Measurements from ENCODE around the gene EML1.

Gene EML1

GRCh38 chr14:99936056-99936455, 142.8 kb downstream of the EML1 start:
- 98% methylated on average over 14 of the region's 16 CpGs for WGBS (ENCODE audit: insufficient coverage)
- Histone ChIP-seq H3K4me1 (ENCODE audit: control extremely low read depth in 1 of 4, control insufficient read depth in 4 of 4, insufficient read depth in 4 of 4, low read length in 3 of 4) (peaks cover 0 to 5% (median 2%) of the 10 kb centered on the region in 4 experiments), H3K36me3 (ENCODE audit: control insufficient read depth in 4 of 4, insufficient read depth in 4 of 4, low read length in 3 of 4) (no peaks in the 10 kb centered on the region), H3K9me3 (ENCODE audit: control extremely low read depth in 1 of 5, control insufficient read depth in 4 of 5, insufficient read depth in 2 of 5, low read depth in 1 of 5, low read length in 4 of 5) (no peaks in the 10 kb centered on the region), H3K4me3 (ENCODE audit: control insufficient read depth in 1 of 7, extremely low read depth in 1 of 7, insufficient read depth in 4 of 7, low read depth in 2 of 7, low read length in 6 of 7) (no peak overlapping the region), H3K27me3 (replicated peaks in 2 of 5; ENCODE audit: control insufficient read depth in 4 of 5, insufficient read depth in 5 of 5, low read length in 4 of 5) (peaks cover 0 to 6% (median 0%) of the 10 kb centered on the region in 5 experiments), H3K27ac (ENCODE audit: insufficient read depth in 1 of 2, low read depth in 1 of 2, low read length in 2 of 2, poor library complexity in 1 of 2, severe bottlenecking in 2 of 2) (no peak overlapping the region)
- POLR2A ChIA-PET, result no interaction called here
- CTCF ChIA-PET, result no interaction called here
- DNase-seq, result no peak

- H3K27ac ChIP-seq (ENCODE audit: insufficient read depth in 1 of 2, low read depth in 1 of 2, low read length in 2 of 2, poor library complexity in 1 of 2, severe bottlenecking in 2 of 2), result no peak overlapping the region
- peaks cover 0 to 4% (median 0%) of the 10 kb centered on the region in 5 experiments for H3K27me3 ChIP-seq (replicated peaks in 2 of 5; ENCODE audit: control insufficient read depth in 4 of 5, insufficient read depth in 5 of 5, low read length in 4 of 5)
- 89% methylated on average over 21 of the region's 29 CpGs for WGBS (ENCODE audit: insufficient coverage)
- DNase-seq, result no peak
- no peak overlapping the region for H3K4me3 ChIP-seq (ENCODE audit: control insufficient read depth in 1 of 7, extremely low read depth in 1 of 7, insufficient read depth in 4 of 7, low read depth in 2 of 7, low read length in 6 of 7)
- no peaks in the 10 kb centered on the region for H3K36me3 ChIP-seq (ENCODE audit: control insufficient read depth in 4 of 4, insufficient read depth in 4 of 4, low read length in 3 of 4)
- no peaks in the 10 kb centered on the region for H3K9me3 ChIP-seq (ENCODE audit: control extremely low read depth in 1 of 5, control insufficient read depth in 4 of 5, insufficient read depth in 2 of 5, low read depth in 1 of 5, low read length in 4 of 5)
- POLR2A ChIA-PET, result no interaction called here
- H3K4me1 ChIP-seq (ENCODE audit: control extremely low read depth in 1 of 4, control insufficient read depth in 4 of 4, insufficient read depth in 4 of 4, low read length in 3 of 4), result peaks cover 0 to 5% (median 2%) of the 10 kb centered on the region in 4 experiments
- CTCF ChIA-PET, result interaction anchor here (1.3 to 2.2 kb wide), 2 partner anchors 10 to 12 kb away, joined by 3 to 8 read pairs; no protein-coding TSS in a partner anchor
These were observed 143.7 kb downstream of the EML1 start for GRCh38 chr14:99936738-99937474.

- peaks cover 0 to 5% (median 2%) of the 10 kb centered on the region in 4 experiments for H3K4me1 ChIP-seq (ENCODE audit: control extremely low read depth in 1 of 4, control insufficient read depth in 4 of 4, insufficient read depth in 4 of 4, low read length in 3 of 4)
- no peak overlapping the region for H3K4me3 ChIP-seq (ENCODE audit: control insufficient read depth in 1 of 7, extremely low read depth in 1 of 7, insufficient read depth in 4 of 7, low read depth in 2 of 7, low read length in 6 of 7)
- 46% methylated on average over 10 of the region's 14 CpGs for WGBS (ENCODE audit: insufficient coverage)
- no peaks in the 10 kb centered on the region for H3K9me3 ChIP-seq (ENCODE audit: control extremely low read depth in 1 of 5, control insufficient read depth in 4 of 5, insufficient read depth in 2 of 5, low read depth in 1 of 5, low read length in 4 of 5)
- ChIA-PET CTCF (interaction anchor here (1.3 to 2.2 kb wide), 2 partner anchors 9 to 11 kb away, joined by 3 to 8 read pairs; no protein-coding TSS in a partner anchor), POLR2A (no interaction called here)
- H3K36me3 ChIP-seq (ENCODE audit: control insufficient read depth in 4 of 4, insufficient read depth in 4 of 4, low read length in 3 of 4), result no peaks in the 10 kb centered on the region
- no peak overlapping the region for H3K27ac ChIP-seq (ENCODE audit: insufficient read depth in 1 of 2, low read depth in 1 of 2, low read length in 2 of 2, poor library complexity in 1 of 2, severe bottlenecking in 2 of 2)
- no peak for DNase-seq
- H3K27me3 ChIP-seq (replicated peaks in 2 of 5; ENCODE audit: control insufficient read depth in 4 of 5, insufficient read depth in 5 of 5, low read length in 4 of 5), result peaks cover 0 to 4% (median 0%) of the 10 kb centered on the region in 5 experiments
These were observed 144.4 kb downstream of the EML1 start for GRCh38 chr14:99937475-99938244.

GRCh38 chr14:99938376-99938775, 145.2 kb downstream of the EML1 start:
- Histone ChIP-seq H3K27ac (ENCODE audit: insufficient read depth in 1 of 2, low read depth in 1 of 2, low read length in 2 of 2, poor library complexity in 1 of 2, severe bottlenecking in 2 of 2) (no peak overlapping the region), H3K4me1 (ENCODE audit: control extremely low read depth in 1 of 4, control insufficient read depth in 4 of 4, insufficient read depth in 4 of 4, low read length in 3 of 4) (peaks cover 0 to 5% (median 2%) of the 10 kb centered on the region in 4 experiments), H3K4me3 (ENCODE audit: control insufficient read depth in 1 of 7, extremely low read depth in 1 of 7, insufficient read depth in 4 of 7, low read depth in 2 of 7, low read length in 6 of 7) (no peak overlapping the region), H3K9me3 (ENCODE audit: control extremely low read depth in 1 of 5, control insufficient read depth in 4 of 5, insufficient read depth in 2 of 5, low read depth in 1 of 5, low read length in 4 of 5) (no peaks in the 10 kb centered on the region), H3K27me3 (replicated peaks in 2 of 5; ENCODE audit: control insufficient read depth in 4 of 5, insufficient read depth in 5 of 5, low read length in 4 of 5) (peaks cover 0 to 4% (median 0%) of the 10 kb centered on the region in 5 experiments), H3K36me3 (ENCODE audit: control insufficient read depth in 4 of 4, insufficient read depth in 4 of 4, low read length in 3 of 4) (no peaks in the 10 kb centered on the region)
- CTCF ChIA-PET, result interaction anchor here (2.2 kb wide), 1 partner anchor 9 kb away, joined by 8 read pairs; no protein-coding TSS in a partner anchor
- POLR2A ChIA-PET, result no interaction called here
- WGBS (ENCODE audit: insufficient coverage), result 94% methylated on average over 3 of the region's 8 CpGs
- DNase-seq, result no peak

GRCh38 chr14:99938896-99939295, 145.7 kb downstream of the EML1 start:
- no peak overlapping the region for H3K27ac ChIP-seq (ENCODE audit: insufficient read depth in 1 of 2, low read depth in 1 of 2, low read length in 2 of 2, poor library complexity in 1 of 2, severe bottlenecking in 2 of 2)
- ChIA-PET CTCF (no interaction called here), POLR2A (no interaction called here)
- H3K36me3 ChIP-seq (ENCODE audit: control insufficient read depth in 4 of 4, insufficient read depth in 4 of 4, low read length in 3 of 4), result no peaks in the 10 kb centered on the region
- peaks cover 0 to 5% (median 2%) of the 10 kb centered on the region in 4 experiments for H3K4me1 ChIP-seq (ENCODE audit: control extremely low read depth in 1 of 4, control insufficient read depth in 4 of 4, insufficient read depth in 4 of 4, low read length in 3 of 4)
- no peak overlapping the region for H3K4me3 ChIP-seq (ENCODE audit: control insufficient read depth in 1 of 7, extremely low read depth in 1 of 7, insufficient read depth in 4 of 7, low read depth in 2 of 7, low read length in 6 of 7)
- no peaks in the 10 kb centered on the region for H3K9me3 ChIP-seq (ENCODE audit: control extremely low read depth in 1 of 5, control insufficient read depth in 4 of 5, insufficient read depth in 2 of 5, low read depth in 1 of 5, low read length in 4 of 5)
- DNase-seq, result no peak
- WGBS (ENCODE audit: insufficient coverage), result over 99% methylated on average over 14 of the region's 15 CpGs
- H3K27me3 ChIP-seq (replicated peaks in 2 of 5; ENCODE audit: control insufficient read depth in 4 of 5, insufficient read depth in 5 of 5, low read length in 4 of 5), result peaks cover 0 to 4% (median 2%) of the 10 kb centered on the region in 5 experiments

- WGBS (ENCODE audit: insufficient coverage), result 97% methylated on average over 16 of the region's 17 CpGs
- no peak overlapping the region for H3K27ac ChIP-seq (ENCODE audit: insufficient read depth in 1 of 2, low read depth in 1 of 2, low read length in 2 of 2, poor library complexity in 1 of 2, severe bottlenecking in 2 of 2)
- H3K4me3 ChIP-seq (ENCODE audit: control insufficient read depth in 1 of 7, extremely low read depth in 1 of 7, insufficient read depth in 4 of 7, low read depth in 2 of 7, low read length in 6 of 7), result no peak overlapping the region
- peaks cover 0 to 5% (median 2%) of the 10 kb centered on the region in 4 experiments for H3K4me1 ChIP-seq (ENCODE audit: control extremely low read depth in 1 of 4, control insufficient read depth in 4 of 4, insufficient read depth in 4 of 4, low read length in 3 of 4)
- peaks cover 0 to 7% (median 3%) of the 10 kb centered on the region in 5 experiments for H3K27me3 ChIP-seq (replicated peaks in 2 of 5; ENCODE audit: control insufficient read depth in 4 of 5, insufficient read depth in 5 of 5, low read length in 4 of 5)
- POLR2A ChIA-PET, result no interaction called here
- DNase-seq, result no peak
- no peaks in the 10 kb centered on the region for H3K36me3 ChIP-seq (ENCODE audit: control insufficient read depth in 4 of 4, insufficient read depth in 4 of 4, low read length in 3 of 4)
- CTCF ChIA-PET, result interaction anchor here (0.9 kb wide), 1 partner anchor 21 kb away, joined by 3 read pairs; no protein-coding TSS in a partner anchor
- H3K9me3 ChIP-seq (ENCODE audit: control extremely low read depth in 1 of 5, control insufficient read depth in 4 of 5, insufficient read depth in 2 of 5, low read depth in 1 of 5, low read length in 4 of 5), result no peaks in the 10 kb centered on the region
These were observed 146.2 kb downstream of the EML1 start for GRCh38 chr14:99939421-99939820.

Measured in common myeloid progenitor, CD34-positive (primary cell).